Measurements from ENCODE around the gene GPC5.

The GPC5 gene

DNA sequence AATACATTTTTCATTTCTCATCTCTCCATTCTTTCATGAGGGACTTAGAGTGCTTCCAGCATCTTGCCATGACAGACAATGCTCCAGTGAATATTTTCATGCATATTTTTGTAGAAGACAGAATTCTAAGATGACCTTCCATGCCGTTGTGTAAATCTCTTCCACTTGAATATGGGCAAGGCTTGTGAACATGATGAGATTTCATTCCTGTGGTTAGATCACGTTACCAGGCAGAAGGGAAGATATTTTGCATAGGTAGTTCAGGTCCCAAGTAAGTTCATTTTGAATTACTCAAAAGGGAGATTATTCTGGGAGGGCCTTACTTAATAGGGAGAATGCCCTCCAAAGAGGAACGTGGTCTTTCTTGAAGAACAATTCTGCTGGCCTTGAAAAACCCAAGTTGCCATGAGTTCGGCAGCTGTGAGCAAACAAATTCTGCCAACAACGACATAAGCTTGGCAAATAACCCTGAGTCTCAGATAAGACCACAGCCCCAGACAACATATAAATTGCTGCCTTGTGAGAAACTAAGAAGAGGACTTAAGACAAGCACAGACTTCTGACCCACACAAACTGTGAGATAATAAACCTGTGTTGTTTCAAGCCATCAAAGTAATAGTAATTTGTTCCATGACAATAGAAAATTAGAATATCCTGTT, 1427.6 kb downstream of the GPC5 start:
- TF ChIP-seq, protein P1, sequence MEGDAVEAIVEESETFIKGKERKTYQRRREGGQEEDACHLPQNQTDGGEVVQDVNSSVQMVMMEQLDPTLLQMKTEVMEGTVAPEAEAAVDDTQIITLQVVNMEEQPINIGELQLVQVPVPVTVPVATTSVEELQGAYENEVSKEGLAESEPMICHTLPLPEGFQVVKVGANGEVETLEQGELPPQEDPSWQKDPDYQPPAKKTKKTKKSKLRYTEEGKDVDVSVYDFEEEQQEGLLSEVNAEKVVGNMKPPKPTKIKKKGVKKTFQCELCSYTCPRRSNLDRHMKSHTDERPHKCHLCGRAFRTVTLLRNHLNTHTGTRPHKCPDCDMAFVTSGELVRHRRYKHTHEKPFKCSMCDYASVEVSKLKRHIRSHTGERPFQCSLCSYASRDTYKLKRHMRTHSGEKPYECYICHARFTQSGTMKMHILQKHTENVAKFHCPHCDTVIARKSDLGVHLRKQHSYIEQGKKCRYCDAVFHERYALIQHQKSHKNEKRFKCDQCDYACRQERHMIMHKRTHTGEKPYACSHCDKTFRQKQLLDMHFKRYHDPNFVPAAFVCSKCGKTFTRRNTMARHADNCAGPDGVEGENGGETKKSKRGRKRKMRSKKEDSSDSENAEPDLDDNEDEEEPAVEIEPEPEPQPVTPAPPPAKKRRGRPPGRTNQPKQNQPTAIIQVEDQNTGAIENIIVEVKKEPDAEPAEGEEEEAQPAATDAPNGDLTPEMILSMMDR (IDR thresholded peaks at IDR 0.05; ENCODE audit: insufficient read depth, low read length, poor library complexity, severe bottlenecking), result no peak
- no peak for TF ChIP-seq EZH2phosphoT487 (conservative IDR thresholded peaks at IDR 0.05; ENCODE audit: low read length)
- H3K4me2 ChIP-seq (ENCODE audit: low read depth, low read length, poor library complexity, severe bottlenecking), result no peak overlapping the region

DNA sequence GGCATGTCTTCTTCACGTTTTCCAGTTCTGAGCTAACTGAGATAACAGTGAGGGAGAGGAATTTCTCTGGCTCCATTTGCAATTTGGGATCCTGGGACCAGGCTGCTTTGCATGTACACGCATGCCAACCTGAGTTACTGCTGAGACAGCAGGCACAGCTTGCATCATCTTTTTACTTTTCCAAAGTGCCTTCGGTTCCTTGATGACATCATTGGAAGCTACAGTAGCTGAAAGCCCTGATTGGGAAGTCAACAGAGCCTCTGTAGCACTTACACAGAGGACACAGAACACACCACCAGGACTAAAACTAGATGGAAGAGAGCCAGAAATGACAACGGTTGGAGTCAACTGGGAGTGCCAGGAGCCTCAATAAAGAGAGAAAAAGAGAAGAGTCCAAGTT, 1429.1 kb downstream of the GPC5 start:
- no peak overlapping the region for H3K27ac ChIP-seq (ENCODE audit: low read depth, low read length)
- no peaks in the 10 kb centered on the region for H3F3A ChIP-seq (ENCODE audit: insufficient read depth)
- H3K79me2 ChIP-seq (ENCODE audit: insufficient read depth, low read length), result no peaks in the 10 kb centered on the region
- H3K4me3 ChIP-seq (ENCODE audit: insufficient read depth, low read length, poor library complexity, severe bottlenecking), result no peak overlapping the region
- no peaks in the 10 kb centered on the region for H4K20me1 ChIP-seq (ENCODE audit: low read depth, low read length)
- TF ChIP-seq, protein P1 (IDR thresholded peaks at IDR 0.05; ENCODE audit: insufficient read depth, low read length, poor library complexity, severe bottlenecking), result no peak
- no peak for TF ChIP-seq EZH2phosphoT487 (conservative IDR thresholded peaks at IDR 0.05; ENCODE audit: low read length)
- no peak overlapping the region for H3K9ac ChIP-seq (ENCODE audit: low read length)
- H3K9me2 ChIP-seq (replicated peaks; ENCODE audit: insufficient read depth, low read length), result no peaks in the 10 kb centered on the region
- no peak overlapping the region for H2AFZ ChIP-seq (ENCODE audit: low read depth, low read length, severe bottlenecking)
- H3K27me3 ChIP-seq (ENCODE audit: low read length), result no peaks in the 10 kb centered on the region
- no peaks in the 10 kb centered on the region for H3K9me3 ChIP-seq (ENCODE audit: insufficient read depth, low read length)
- no peak overlapping the region for H3K4me2 ChIP-seq (ENCODE audit: low read depth, low read length, poor library complexity, severe bottlenecking)
- no peaks in the 10 kb centered on the region for H3K36me3 ChIP-seq (ENCODE audit: low read length)

More for the DNA sequence above, 1427.6 kb downstream of the GPC5 start:
- Histone ChIP-seq H3K79me2 (ENCODE audit: insufficient read depth, low read length) (no peaks in the 10 kb centered on the region), H2AFZ (ENCODE audit: low read depth, low read length, severe bottlenecking) (no peak overlapping the region), H3K9ac (ENCODE audit: low read length) (no peak overlapping the region), H3K4me3 (ENCODE audit: insufficient read depth, low read length, poor library complexity, severe bottlenecking) (no peak overlapping the region), H3K36me3 (ENCODE audit: low read length) (no peaks in the 10 kb centered on the region), H3K27ac (ENCODE audit: low read depth, low read length) (no peak overlapping the region), H3K27me3 (ENCODE audit: low read length) (no peaks in the 10 kb centered on the region), H3K9me2 (replicated peaks; ENCODE audit: insufficient read depth, low read length) (no peaks in the 10 kb centered on the region), H3F3A (ENCODE audit: insufficient read depth) (no peaks in the 10 kb centered on the region), H3K9me3 (ENCODE audit: insufficient read depth, low read length) (no peaks in the 10 kb centered on the region), H4K20me1 (ENCODE audit: low read depth, low read length) (no peaks in the 10 kb centered on the region)

DNA sequence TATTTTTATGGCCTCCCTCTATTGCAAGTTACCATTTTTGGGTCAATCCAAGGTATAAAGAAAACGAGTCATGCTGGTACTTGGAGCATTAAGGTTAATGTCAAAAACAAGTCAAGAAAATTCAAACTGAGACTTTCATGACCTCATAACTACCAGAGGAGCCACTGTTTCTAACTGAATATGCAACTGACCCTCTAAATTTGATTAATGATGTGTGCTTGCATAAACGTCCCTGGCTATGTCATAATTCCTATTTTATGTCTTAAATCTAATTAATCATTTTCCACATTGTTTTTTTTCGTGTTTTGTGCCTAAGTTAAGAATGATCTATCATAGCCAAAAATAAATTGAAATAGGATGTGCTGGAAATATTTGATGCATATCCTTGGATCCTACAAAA, 1431.5 kb downstream of the GPC5 start:
- Histone ChIP-seq H3K79me2 (ENCODE audit: insufficient read depth, low read length) (no peaks in the 10 kb centered on the region), H3K9ac (ENCODE audit: low read length) (no peak overlapping the region), H3K9me2 (replicated peaks; ENCODE audit: insufficient read depth, low read length) (no peaks in the 10 kb centered on the region), H3K27me3 (ENCODE audit: low read length) (no peaks in the 10 kb centered on the region), H3K4me3 (ENCODE audit: insufficient read depth, low read length, poor library complexity, severe bottlenecking) (no peak overlapping the region), H3K36me3 (ENCODE audit: low read length) (no peaks in the 10 kb centered on the region), H3K27ac (ENCODE audit: low read depth, low read length) (no peak overlapping the region), H4K20me1 (ENCODE audit: low read depth, low read length) (no peaks in the 10 kb centered on the region), H3K4me2 (ENCODE audit: low read depth, low read length, poor library complexity, severe bottlenecking) (no peak overlapping the region), H3K9me3 (ENCODE audit: insufficient read depth, low read length) (no peaks in the 10 kb centered on the region), H3F3A (ENCODE audit: insufficient read depth) (no peaks in the 10 kb centered on the region), H2AFZ (ENCODE audit: low read depth, low read length, severe bottlenecking) (no peak overlapping the region)
- TF ChIP-seq, protein P1 (IDR thresholded peaks at IDR 0.05; ENCODE audit: insufficient read depth, low read length, poor library complexity, severe bottlenecking), result no peak
- no peak for TF ChIP-seq EZH2phosphoT487 (conservative IDR thresholded peaks at IDR 0.05; ENCODE audit: low read length)

All from SU-DHL-6 (cell line).